ENCODE measurements around the gene NOS1AP. TPM values are rescaled to one million over a fixed set of nuclear protein-coding genes. Genes with fewer than 3 reads are reported as not detected.

The NOS1AP gene
- total and polyA plus RNA-seq, 9 of the 15 experiments (the other 6 are each of a cell fraction or from before 2014, with no cell fraction given), result 0.07 to 1.5 (median 0.22) TPM

DNA sequence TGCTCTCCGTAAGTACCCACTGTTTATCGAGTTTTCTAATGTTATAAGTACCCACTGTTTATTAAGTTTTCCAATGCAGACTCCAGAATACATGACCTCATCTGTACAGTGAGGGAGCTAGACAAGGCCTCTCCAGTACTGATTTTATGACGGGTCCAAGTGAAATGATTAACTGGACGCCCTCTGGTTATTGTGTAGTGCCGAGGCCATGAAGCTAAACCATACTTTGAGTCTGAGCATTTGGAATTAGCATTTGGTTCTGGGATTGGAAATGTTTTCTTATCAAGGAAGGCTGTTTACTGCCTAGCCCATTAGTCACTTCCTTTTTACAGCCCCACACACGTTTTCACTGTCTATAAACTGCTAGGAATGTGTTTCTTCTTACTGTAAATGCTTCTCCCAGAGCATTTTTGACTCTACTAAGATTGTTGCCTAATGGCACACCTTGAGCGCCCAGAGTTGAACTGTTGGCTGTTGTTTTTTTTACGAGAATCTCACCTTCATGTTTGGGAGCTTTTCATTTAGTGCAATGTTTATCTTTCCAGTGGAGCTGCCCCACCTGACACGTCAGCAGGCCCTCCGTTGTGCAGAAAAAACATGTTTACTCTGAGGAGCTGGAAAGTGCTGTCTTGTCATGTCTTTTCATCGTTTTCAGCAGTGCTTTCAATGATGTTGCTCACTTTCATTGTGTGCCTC lies 280.3 kb downstream of the NOS1AP start (continued):
- TF ChIP-seq, protein P1, sequence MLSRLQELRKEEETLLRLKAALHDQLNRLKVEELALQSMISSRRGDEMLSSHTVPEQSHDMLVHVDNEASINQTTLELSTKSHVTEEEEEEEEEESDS (CRISPR knock-in tag; IDR thresholded peaks at IDR 0.05), result no peak
- TF ChIP-seq, protein P2, sequence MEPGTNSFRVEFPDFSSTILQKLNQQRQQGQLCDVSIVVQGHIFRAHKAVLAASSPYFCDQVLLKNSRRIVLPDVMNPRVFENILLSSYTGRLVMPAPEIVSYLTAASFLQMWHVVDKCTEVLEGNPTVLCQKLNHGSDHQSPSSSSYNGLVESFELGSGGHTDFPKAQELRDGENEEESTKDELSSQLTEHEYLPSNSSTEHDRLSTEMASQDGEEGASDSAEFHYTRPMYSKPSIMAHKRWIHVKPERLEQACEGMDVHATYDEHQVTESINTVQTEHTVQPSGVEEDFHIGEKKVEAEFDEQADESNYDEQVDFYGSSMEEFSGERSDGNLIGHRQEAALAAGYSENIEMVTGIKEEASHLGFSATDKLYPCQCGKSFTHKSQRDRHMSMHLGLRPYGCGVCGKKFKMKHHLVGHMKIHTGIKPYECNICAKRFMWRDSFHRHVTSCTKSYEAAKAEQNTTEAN (CRISPR knock-in tag; IDR thresholded peaks at IDR 0.05), result no peak
- TF ChIP-seq TAF7 (tag; IDR thresholded peaks at IDR 0.05) (no peak), SP1 (CRISPR knock-in tag; IDR thresholded peaks at IDR 0.05) (no peak), BDP1 (IDR thresholded peaks at IDR 0.05; ENCODE audit: insufficient read depth, insufficient read length) (no peak), EZH2 (IDR thresholded peaks at IDR 0.05; ENCODE audit: borderline replicate concordance, low read depth, low read length) (no peak), ZNF589 (CRISPR knock-in tag; IDR thresholded peaks at IDR 0.05; ENCODE audit: low read depth) (peak; percentile 76; the same call in 1 of the 2 replicates), E2F3 (CRISPR knock-in tag; IDR thresholded peaks at IDR 0.05) (no peak), TEAD1 (CRISPR knock-in tag; IDR thresholded peaks at IDR 0.05) (no peak), L3MBTL2 (IDR thresholded peaks at IDR 0.05) (0 out of 2 replicates have a peak, but pooled peaks have one; percentile 24), NR2F6 (CRISPR knock-in tag; IDR thresholded peaks at IDR 0.05) (no peak), NFE2 (IDR thresholded peaks at IDR 0.05; ENCODE audit: low read depth) (no peak), MAZ (CRISPR knock-in tag; conservative IDR thresholded peaks at IDR 0.05 in 1 of 2, IDR thresholded peaks at IDR 0.05 in 1 of 2) (no peak), LEF1 (IDR thresholded peaks at IDR 0.05) (0 out of 2 replicates have a peak, but pooled peaks have one; percentile 49), PCBP2 (IDR thresholded peaks at IDR 0.05; ENCODE audit: low read depth, low read length, poor library complexity, severe bottlenecking) (no peak), ZBTB17 (CRISPR knock-in tag; IDR thresholded peaks at IDR 0.05) (no peak), CEBPG (CRISPR knock-in tag; IDR thresholded peaks at IDR 0.05) (no peak), CEBPG (tag; conservative IDR thresholded peaks at IDR 0.05 in 1 of 2, IDR thresholded peaks at IDR 0.05 in 1 of 2) (peak in 1 of 2 experiments; percentile 35; a peak in 1 of 4 replicates), NCOA6 (IDR thresholded peaks at IDR 0.05) (no peak), CREB1 (IDR thresholded peaks at IDR 0.05) (0 out of 2 replicates have a peak, but pooled peaks have one; percentile 29), CREB1 (CRISPR knock-in tag; IDR thresholded peaks at IDR 0.05) (no peak)
- TF ChIP-seq, protein P3, sequence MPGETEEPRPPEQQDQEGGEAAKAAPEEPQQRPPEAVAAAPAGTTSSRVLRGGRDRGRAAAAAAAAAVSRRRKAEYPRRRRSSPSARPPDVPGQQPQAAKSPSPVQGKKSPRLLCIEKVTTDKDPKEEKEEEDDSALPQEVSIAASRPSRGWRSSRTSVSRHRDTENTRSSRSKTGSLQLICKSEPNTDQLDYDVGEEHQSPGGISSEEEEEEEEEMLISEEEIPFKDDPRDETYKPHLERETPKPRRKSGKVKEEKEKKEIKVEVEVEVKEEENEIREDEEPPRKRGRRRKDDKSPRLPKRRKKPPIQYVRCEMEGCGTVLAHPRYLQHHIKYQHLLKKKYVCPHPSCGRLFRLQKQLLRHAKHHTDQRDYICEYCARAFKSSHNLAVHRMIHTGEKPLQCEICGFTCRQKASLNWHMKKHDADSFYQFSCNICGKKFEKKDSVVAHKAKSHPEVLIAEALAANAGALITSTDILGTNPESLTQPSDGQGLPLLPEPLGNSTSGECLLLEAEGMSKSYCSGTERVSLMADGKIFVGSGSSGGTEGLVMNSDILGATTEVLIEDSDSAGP (CRISPR knock-in tag; IDR thresholded peaks at IDR 0.05), result no peak
- TF ChIP-seq, protein P4, sequence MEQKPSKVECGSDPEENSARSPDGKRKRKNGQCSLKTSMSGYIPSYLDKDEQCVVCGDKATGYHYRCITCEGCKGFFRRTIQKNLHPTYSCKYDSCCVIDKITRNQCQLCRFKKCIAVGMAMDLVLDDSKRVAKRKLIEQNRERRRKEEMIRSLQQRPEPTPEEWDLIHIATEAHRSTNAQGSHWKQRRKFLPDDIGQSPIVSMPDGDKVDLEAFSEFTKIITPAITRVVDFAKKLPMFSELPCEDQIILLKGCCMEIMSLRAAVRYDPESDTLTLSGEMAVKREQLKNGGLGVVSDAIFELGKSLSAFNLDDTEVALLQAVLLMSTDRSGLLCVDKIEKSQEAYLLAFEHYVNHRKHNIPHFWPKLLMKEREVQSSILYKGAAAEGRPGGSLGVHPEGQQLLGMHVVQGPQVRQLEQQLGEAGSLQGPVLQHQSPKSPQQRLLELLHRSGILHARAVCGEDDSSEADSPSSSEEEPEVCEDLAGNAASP (IDR thresholded peaks at IDR 0.05), result no peak
